ENCODE data around the gene MIER2. TPM values are rescaled to one million over a fixed set of nuclear protein-coding genes. Genes with fewer than 3 reads are reported as not detected.
A peak's percentile ranks its signal among the peaks of the same experiment; 100 is the strongest.

MIER2 gene
- total RNA-seq, 2 donors from 2014 or later, result 13.1 to 13.8 TPM

DNA sequence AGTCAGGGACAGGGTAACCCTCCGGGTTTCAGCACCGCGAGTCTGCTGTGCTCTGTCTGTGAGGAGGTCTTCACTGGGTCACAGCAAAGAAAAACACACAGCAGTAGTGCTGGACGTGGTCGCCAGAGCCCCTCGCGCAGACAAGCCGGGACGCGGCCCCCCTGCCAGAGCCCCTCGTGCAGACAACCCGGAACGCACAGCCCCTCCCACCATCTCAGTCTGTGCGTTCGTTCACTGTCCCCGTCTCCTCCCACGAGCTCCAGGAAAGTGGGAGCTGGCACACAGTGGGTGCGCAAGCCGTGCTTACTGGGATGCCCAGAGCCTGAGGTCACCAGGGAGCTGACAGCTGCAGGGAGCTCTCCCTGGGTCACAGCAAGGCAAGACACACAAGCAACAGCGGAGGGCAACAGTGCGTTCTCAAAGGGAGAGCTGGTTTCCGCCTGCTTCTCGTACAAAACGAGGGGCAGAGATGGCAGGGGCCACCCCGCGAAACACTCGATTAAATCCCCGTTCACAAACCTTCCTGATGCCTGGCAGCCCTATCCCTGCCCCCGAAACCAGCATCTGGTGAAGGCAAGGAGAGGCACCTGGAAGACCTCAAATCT lies 50.2 kb downstream of the MIER2 start:
- peak overlapping the region; percentile 31 for H3K4me3 Mint-ChIP-seq
- DNase-seq (no peak), ATAC-seq (no peak)
- H3K27me3 Mint-ChIP-seq, result peaks cover 44% of the 10 kb centered on the region
- H3K4me1 Mint-ChIP-seq, result peaks cover 7% of the 10 kb centered on the region
- no peaks in the 10 kb centered on the region for H3K36me3 Mint-ChIP-seq (ENCODE audit: low read depth)
- no peak overlapping the region for H3K27ac Mint-ChIP-seq
- no peaks in the 10 kb centered on the region for H3K9me3 ChIP-seq (ENCODE audit: control insufficient read depth, low read length, poor library complexity, severe bottlenecking)

DNA sequence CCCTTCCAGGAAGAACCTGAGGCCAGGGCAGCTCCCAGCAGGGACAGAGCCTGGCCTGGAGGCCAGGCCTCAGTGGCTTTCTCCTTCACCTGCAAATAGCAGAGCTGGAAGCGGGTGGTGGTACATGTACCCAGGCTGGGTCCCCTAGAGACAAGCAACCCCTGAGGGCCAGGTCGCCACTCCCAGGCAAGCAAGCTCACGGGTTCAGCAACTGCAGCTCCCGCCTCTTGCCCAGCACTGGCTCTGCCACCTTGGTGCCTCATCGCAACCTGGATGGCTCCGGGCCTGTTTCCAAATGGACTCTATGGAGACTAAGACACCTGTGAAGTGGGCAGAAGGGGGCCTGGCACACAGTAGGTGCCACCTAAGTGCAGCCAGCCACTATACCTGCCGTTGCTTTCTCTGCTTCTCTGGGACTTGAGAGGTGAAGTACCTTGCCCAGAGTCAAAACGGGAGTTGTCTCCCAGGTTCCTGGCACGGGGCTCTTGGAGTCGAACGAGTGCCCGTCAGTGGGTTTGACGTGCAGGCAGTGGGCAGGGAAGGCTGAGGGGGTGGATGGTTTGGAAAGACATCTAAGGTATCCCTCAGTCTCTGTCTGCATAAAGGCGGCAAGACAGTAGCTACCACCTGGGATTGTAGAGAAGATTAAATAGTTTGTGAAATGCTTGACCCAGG lies 51.0 kb downstream of the MIER2 start:
- ATAC-seq (no peak), DNase-seq (no peak)
- H3K4me1 Mint-ChIP-seq, result peaks cover 7% of the 10 kb centered on the region
- H3K9me3 ChIP-seq (ENCODE audit: control insufficient read depth, low read length, poor library complexity, severe bottlenecking), result no peaks in the 10 kb centered on the region
- no peaks in the 10 kb centered on the region for H3K36me3 Mint-ChIP-seq (ENCODE audit: low read depth)
- H3K27ac Mint-ChIP-seq, result no peak overlapping the region
- no peak overlapping the region for H3K4me3 Mint-ChIP-seq
- peaks cover 53% of the 10 kb centered on the region for H3K27me3 Mint-ChIP-seq

DNA sequence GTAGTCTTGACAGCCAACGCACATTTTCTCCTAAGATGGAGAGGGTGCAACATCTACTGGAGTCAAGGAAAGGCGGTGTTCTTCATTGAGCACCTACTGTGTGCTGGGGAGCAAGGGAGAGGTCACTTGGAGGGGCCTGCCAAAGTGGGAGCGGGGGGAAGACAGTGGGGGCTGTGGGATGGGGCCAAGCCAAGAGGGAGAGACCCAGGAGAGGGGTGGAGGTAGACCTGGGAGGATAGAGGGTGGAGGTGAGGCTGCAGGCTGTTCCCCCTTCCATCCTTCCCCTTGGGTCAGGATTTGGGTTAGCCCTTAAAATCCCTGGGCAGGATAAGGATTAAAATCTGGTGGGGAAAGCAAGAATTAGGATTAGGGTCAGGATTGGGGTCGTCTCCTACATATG lies 51.6 kb downstream of the MIER2 start:
- H3K4me3 Mint-ChIP-seq, result no peak overlapping the region
- H3K27me3 Mint-ChIP-seq, result peaks cover 59% of the 10 kb centered on the region

DNA sequence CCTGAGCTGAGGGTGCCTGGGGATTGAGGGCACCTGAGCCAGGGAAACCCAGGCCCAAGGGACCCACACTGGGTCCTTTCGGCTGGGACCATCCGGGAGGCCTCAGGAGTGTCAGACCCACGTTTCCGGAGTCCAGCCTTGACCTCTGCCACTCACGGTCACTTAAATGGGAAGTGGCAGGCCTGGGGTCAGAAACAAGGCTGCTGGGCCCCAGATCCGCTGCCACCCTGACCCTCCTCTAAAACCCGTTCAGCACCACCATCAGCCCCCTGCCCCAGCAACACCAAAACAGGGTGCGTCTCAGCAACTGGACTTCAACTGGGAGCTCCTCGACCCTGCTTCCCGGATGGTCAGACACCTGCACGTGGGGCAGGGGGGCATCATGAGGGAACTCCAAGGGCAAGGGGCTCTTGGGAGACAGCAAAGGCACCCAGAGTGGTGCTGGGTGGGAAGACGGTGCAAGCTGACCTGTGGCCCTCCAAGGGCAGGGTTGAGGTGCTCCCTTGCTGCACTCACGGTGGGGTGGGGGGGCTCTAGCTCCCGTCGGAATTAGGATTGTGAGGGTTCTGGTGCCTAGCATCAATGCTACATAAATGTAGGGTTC lies 52.2 kb downstream of the MIER2 start:
- Mint-ChIP-seq H3K27me3 (peaks cover 64% of the 10 kb centered on the region), H3K4me3 (no peak overlapping the region), H3K27ac (no peak overlapping the region), H3K36me3 (ENCODE audit: low read depth) (no peaks in the 10 kb centered on the region), H3K4me1 (peaks cover 7% of the 10 kb centered on the region)
- ATAC-seq (no peak), DNase-seq (no peak)
- no peaks in the 10 kb centered on the region for H3K9me3 ChIP-seq (ENCODE audit: control insufficient read depth, low read length, poor library complexity, severe bottlenecking)

More for the DNA sequence above, 51.6 kb downstream of the MIER2 start:
- H3K9me3 ChIP-seq (ENCODE audit: control insufficient read depth, low read length, poor library complexity, severe bottlenecking), result no peaks in the 10 kb centered on the region
- DNase-seq (no peak), ATAC-seq (no peak)
- Mint-ChIP-seq H3K36me3 (ENCODE audit: low read depth) (no peaks in the 10 kb centered on the region), H3K27ac (no peak overlapping the region), H3K4me1 (peaks cover 7% of the 10 kb centered on the region)

DNA sequence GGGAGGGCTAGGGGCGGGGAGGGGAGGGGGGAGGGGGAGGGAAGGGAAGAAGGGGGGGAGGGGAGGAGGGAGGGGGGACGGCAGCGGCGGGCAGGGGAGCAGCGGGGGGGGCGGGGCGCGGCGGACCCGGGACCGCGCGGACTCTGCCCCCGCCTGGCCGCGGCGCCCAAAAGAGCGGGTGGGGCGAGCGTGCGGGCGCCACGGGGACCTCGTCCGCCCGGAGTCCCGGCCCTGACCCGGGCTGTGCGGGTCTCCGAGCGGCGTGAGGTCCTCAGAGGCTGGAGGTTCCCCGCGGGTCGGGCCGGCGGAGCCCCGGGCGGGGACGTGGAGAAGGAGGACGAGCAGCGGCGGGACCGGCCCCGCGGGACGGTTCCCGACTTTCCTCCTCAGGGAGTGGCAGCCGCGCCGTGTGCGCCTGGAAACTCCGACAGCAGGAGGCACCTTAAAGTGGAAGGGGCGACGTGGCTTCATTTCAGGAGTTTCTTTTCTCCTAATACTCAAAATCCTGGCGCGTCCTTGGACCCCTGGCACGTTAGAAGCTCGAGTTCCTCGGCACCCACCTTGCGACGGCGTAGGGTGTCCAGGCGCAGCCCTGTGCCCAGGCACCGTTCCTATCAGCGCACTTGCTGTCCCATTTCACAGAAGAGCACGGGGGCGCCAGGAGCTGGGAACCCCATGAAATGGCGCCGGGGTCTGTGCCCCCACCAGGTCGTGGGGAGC lies 52.9 kb downstream of the MIER2 start:
- no peak overlapping the region for H3K4me3 Mint-ChIP-seq

DNA sequence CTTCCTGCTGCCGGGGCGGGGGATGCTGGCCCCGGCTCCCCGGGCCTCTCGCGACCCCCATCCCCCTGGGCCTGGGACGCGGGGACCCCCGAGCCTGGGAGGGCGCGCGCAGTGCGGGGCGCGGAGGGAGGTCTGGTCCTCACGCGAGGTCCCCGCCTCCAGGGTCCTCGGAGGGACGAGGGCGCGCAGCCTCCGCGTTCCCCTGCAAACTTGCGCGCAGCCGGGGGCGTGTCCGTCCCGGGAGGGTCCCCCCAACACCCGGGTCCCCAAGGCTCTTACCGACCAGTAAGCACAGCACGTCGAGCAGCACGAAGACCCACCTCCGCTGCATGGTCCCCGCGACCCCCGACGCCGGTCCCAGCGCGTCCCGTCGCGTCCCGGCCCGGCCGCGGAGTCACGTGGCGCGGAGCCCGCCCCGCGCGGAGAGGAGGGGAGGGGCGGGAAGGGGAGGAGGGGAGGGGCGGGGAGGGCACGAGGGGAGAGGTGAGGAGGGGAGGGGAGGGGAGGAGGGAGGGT lies 53.5 kb downstream of the MIER2 start, which contains the start of gene PLPP2:
Gene PLPP2 (minus strand): TSS at position 398 of the 516 bp plus-strand sequence. CDS start 67 bp downstream, at position 331.
- no peaks in the 10 kb centered on the region for H3K9me3 ChIP-seq (ENCODE audit: control insufficient read depth, low read length, poor library complexity, severe bottlenecking)
- peaks cover 57% of the 10 kb centered on the region for H3K27me3 Mint-ChIP-seq
- DNase-seq (no peak), ATAC-seq (no peak)
- peaks cover 7% of the 10 kb centered on the region for H3K4me1 Mint-ChIP-seq
- no peaks in the 10 kb centered on the region for H3K36me3 Mint-ChIP-seq (ENCODE audit: low read depth)
- peak within 1 kb of the TSS; percentile 21 for H3K27ac Mint-ChIP-seq
- peak within 1 kb of the TSS; percentile 70 for H3K4me3 Mint-ChIP-seq

More for the DNA sequence above, 52.9 kb downstream of the MIER2 start:
- no peak for DNase-seq
- no peaks in the 10 kb centered on the region for H3K36me3 Mint-ChIP-seq (ENCODE audit: low read depth)
- peaks cover 7% of the 10 kb centered on the region for H3K4me1 Mint-ChIP-seq
- H3K9me3 ChIP-seq (ENCODE audit: control insufficient read depth, low read length, poor library complexity, severe bottlenecking), result no peaks in the 10 kb centered on the region
- no peak for ATAC-seq
- H3K27ac Mint-ChIP-seq, result no peak overlapping the region
- peaks cover 63% of the 10 kb centered on the region for H3K27me3 Mint-ChIP-seq

DNA sequence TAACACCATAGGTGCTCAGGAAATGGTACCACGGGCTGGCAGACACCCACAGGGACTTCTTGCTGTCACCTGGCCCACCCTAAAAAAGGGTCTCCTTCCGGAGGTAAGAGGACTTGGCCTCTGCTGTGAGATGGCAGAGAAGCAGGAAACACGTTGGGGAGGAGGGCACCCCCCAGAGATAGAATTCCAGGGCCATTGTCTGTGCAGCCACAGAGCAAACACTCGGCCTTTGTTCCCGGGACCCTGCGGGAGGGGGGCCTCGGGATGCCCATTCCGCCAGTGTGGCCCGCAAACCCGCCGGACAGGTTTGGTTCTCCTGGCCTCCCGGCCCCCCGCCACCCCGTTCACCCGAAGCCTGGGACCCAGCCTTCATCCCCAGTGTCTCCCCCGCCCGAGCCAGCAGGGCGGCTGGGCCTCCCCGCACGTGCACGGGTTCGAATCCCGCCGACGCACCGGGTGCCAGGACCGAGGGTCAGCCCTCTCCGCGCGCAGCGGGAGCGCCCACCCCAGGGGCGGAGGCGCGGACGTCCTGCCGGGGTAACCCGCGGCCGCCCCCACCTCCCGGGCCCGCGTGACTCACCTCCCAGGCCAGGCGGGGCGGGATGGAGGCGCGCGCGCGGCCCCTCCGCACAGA lies 54.1 kb downstream of the MIER2 start:
- Mint-ChIP-seq H3K27ac (peak overlapping the region; percentile 21), H3K4me1 (peaks cover 7% of the 10 kb centered on the region), H3K27me3 (peaks cover 55% of the 10 kb centered on the region), H3K36me3 (ENCODE audit: low read depth) (no peaks in the 10 kb centered on the region), H3K4me3 (peak overlapping the region; percentile 70)
- ATAC-seq (no peak), DNase-seq (no peak)
- no peaks in the 10 kb centered on the region for H3K9me3 ChIP-seq (ENCODE audit: control insufficient read depth, low read length, poor library complexity, severe bottlenecking)

DNA sequence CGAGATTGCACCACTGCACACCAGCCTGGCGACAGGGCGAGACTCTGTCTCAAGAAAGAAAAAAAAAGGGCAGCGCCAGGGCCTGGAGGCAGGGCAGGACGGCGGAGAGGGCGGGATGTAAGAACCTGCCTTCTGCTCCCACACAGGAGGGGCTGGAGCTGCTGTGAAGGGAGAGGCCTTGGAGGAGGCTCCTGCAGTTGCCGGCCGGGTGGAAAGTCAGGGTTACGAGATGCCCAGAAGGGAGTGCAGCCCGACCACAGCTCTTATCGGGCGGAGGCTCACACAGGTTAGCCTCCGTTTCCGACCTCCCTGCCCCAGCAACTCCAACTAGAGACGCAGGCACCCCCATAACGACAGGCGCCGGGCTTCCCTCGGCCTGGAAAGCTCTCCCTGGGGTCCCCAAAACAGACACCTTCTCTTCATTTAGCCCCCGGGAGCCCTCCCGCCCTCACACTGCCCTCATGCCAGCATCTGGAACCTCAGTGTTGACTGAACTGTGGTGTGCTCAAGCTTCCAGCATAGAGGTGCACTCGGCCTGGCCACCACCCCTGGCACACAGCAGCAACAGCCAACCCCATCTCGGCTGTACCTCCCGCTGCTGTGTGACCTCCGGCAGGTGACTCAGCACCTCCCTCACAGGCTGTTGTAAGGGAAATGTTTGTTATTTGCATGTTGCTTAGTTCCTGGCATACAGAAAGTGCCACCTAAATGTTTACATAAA lies 54.8 kb downstream of the MIER2 start:
- Mint-ChIP-seq H3K4me1 (peaks cover 7% of the 10 kb centered on the region), H3K27me3 (peaks cover 55% of the 10 kb centered on the region), H3K4me3 (peak overlapping the region; percentile 70), H3K36me3 (ENCODE audit: low read depth) (no peaks in the 10 kb centered on the region), H3K27ac (peak overlapping the region; percentile 21)
- no peak for DNase-seq
- no peaks in the 10 kb centered on the region for H3K9me3 ChIP-seq (ENCODE audit: control insufficient read depth, low read length, poor library complexity, severe bottlenecking)
- ATAC-seq, result peak; percentile 81

DNA sequence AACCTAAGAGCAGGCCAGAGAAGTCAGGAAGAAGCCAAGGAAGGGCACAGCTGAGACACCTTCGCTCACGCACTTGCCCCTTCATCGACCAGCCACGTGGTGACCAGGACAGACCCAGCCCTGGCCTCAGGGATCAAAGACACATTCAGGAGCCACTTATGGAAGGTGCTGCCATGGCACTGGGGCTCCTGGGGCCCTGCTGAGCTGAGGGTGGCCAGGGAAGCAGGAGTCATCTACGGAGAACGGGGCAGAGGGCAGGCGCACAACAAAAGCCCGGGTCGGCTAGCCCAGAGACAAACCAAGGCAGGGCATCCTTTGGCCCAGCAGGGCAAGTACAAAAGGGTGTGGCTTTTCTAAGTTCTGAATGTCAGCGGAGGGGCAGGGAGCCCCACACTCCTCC lies 55.7 kb downstream of the MIER2 start:
- no peak for DNase-seq
- no peak for ATAC-seq
- no peaks in the 10 kb centered on the region for H3K9me3 ChIP-seq (ENCODE audit: control insufficient read depth, low read length, poor library complexity, severe bottlenecking)
- no peak overlapping the region for H3K4me3 Mint-ChIP-seq
- peaks cover 47% of the 10 kb centered on the region for H3K27me3 Mint-ChIP-seq
- peak overlapping the region; percentile 65 for H3K27ac Mint-ChIP-seq
- no peaks in the 10 kb centered on the region for H3K36me3 Mint-ChIP-seq (ENCODE audit: low read depth)
- peaks cover 2% of the 10 kb centered on the region for H3K4me1 Mint-ChIP-seq

DNA sequence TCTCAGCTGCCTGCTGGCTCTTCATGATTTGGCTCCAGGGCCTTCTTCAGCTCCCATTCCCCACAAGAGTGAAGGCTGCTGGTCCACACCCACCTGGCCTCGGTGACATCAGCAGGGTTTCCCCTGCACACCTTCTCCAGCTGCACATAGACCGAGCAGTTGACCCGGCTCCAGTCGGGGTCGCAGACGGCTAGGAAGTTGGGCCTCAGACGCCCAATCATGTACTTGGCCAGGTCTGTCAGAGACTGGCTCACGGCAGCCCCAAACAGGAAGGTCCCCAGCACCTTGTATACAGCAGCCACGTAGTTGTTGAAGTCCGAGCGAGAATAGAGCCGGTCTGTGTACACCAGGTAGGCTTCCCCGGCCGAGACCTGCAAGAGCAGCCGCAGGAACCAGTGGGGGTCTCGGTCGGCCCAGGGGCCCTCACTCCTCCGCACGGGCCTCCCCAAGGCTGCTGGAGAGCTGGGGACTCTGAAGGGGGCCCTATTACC lies 57.2 kb downstream of the MIER2 start:
- H3K27me3 Mint-ChIP-seq, result peaks cover 32% of the 10 kb centered on the region
- no peaks in the 10 kb centered on the region for H3K9me3 ChIP-seq (ENCODE audit: control insufficient read depth, low read length, poor library complexity, severe bottlenecking)
- DNase-seq (no peak), ATAC-seq (no peak)
- no peaks in the 10 kb centered on the region for H3K36me3 Mint-ChIP-seq (ENCODE audit: low read depth)
- no peak overlapping the region for H3K27ac Mint-ChIP-seq
- H3K4me1 Mint-ChIP-seq, result peaks cover 2% of the 10 kb centered on the region
- no peak overlapping the region for H3K4me3 Mint-ChIP-seq

DNA sequence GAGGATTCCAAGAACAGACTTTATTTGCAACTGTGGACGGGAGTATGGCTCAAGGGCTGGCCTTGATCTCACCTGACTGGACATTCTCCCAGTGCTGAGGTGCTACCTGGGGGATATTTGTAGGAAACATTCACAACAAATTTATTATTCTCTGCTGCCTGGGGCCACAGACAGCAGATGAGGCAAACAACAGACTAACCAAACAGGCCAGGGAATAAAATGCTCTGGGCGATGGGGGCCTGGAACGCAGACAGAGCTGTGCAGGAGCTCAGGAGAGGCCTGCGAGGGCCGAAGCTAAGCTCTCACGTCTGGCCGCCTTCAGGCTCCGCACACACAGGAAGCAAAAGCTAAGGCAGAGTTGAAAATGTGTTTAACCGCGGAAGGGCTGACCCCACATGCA lies 61.2 kb downstream of the MIER2 start:
- Mint-ChIP-seq H3K27me3 (peaks cover 19% of the 10 kb centered on the region), H3K27ac (no peak overlapping the region), H3K36me3 (ENCODE audit: low read depth) (peaks cover 4% of the 10 kb centered on the region), H3K4me1 (no peaks in the 10 kb centered on the region), H3K4me3 (no peak overlapping the region)
- H3K9me3 ChIP-seq (ENCODE audit: control insufficient read depth, low read length, poor library complexity, severe bottlenecking), result no peaks in the 10 kb centered on the region
- no peak for DNase-seq
- no peak for ATAC-seq

DNA sequence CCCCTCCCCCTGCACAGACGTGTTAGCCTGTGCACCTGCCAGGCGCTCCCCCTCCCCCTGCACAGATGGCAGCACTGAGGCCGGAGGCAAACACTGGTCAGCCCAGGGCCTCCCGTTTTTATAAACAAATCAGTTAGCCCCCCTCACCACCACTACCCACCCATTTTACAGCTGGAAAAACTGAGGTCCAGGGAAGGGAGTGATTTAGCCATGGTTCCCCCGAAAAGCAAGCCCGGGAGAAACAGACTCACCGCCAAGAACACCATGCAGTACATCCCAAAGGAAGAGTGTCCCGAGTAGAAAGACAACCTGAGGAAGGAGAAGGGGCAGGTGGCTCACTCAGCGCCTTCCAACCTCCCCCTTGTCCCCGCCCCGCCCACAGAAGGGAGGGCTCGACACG lies 62.1 kb downstream of the MIER2 start:
- DNase-seq (no peak), ATAC-seq (no peak)
- peaks cover 16% of the 10 kb centered on the region for H3K27me3 Mint-ChIP-seq
- H3K36me3 Mint-ChIP-seq (ENCODE audit: low read depth), result peaks cover 4% of the 10 kb centered on the region
- H3K9me3 ChIP-seq (ENCODE audit: control insufficient read depth, low read length, poor library complexity, severe bottlenecking), result no peaks in the 10 kb centered on the region
- H3K27ac Mint-ChIP-seq, result no peak overlapping the region
- no peaks in the 10 kb centered on the region for H3K4me1 Mint-ChIP-seq
- H3K4me3 Mint-ChIP-seq, result no peak overlapping the region
